Islet precursor cell (in vitro differentiated cells): ENCODE data around the gene CALN1.

Experiments
- DNase-seq: peaks from one replicate; pipeline ENCODE4 v3.0.0-alpha.2; 2018

The CALN1 gene

DNA sequence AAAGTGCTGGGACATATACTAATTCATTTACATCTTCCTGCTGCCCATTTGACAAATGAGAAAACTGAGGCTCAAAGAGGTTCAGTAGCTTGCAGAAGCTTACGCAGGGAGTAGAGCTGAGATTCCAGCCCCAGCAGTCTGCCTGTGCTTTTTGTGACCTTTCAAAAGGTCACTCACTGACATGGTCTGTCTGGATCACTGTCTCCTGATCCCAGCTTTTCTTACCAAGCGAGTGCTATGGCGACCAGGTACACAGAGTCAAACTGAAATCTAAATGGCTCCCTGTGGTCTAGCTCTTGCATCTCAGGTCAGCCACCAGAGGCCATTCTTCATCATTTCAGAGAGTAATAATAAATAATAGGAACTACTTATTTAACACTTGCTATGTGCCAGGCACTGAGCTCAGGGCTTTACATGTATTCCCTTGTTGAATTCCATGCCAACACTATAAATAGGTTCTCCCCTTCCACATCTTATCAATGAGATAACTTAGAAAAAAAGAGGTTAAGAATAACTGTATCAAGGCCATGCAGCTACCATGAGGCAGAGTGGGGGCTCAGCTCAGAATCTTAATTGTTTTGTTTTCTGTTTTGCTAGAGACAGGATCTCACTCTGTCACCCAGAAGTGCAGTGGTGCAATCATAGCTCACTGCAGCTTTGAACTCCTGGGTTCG, 381.0 kb downstream of the CALN1 start:
- no peak for DNase-seq

DNA sequence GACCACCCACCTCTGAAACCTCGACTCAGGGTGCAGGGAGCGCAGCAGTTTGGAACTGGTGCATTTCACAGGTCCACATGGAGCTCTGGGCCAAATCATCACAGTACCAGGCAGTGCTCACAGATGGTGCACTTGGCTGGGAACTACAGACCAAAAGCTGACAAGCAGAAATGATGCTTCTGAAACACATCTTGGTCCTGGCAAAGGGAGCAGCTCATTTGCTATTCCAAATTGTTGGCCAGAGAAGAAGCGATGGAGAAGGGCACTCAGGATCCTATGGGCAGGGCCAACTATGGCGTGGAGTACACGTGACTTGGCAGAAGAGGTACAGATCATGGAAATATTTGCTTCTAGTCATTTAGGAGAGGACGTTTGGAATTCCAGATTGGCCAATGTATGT, 383.9 kb downstream of the CALN1 start:
- DNase-seq: no peak

DNA sequence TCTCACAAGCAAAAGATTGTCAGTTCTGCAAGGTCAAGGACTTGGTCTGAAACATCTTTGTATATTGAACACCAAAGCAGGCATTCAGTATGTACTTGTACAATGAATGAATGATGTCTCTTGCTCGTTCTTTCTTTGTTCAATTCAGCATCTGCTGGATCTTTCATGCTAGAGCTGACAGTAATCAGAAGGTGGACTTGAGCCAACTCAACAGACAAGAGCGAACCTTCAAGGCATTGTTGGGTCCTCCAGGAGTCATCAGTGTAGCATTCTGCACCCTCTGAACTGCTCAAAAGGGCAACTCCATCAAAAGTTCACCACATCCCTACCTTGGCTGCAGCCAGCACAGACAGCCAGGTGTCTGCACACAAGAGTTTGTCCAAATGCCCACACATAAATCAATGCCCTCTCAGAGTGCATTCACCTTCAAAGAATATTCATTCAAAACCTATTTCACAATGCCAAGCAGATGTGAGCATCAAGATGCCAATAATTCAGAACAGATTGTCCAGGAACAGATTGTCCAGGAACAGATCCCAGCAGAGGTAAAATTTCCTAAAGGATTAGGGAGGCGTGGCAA, 386.7 kb downstream of the CALN1 start:
- no peak for DNase-seq

DNA sequence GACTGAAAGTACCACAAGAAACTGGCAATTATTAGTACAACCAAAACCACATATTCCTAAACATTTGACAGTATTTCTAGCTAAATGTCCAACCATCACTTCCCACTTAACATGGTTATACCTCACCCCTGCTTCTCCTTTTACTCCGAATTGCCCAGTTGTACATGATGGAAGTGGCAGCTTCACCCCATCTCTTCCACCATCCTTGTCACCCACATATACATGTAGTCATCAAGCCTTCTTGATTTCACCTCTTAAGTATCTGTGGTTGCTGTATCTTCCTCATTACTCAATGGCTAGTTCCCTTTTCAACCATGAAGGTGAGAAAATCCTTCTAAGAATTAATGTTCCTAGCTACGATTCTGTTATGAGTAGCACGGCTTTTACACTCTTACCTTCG, 388.2 kb downstream of the CALN1 start:
- DNase-seq: no peak

DNA sequence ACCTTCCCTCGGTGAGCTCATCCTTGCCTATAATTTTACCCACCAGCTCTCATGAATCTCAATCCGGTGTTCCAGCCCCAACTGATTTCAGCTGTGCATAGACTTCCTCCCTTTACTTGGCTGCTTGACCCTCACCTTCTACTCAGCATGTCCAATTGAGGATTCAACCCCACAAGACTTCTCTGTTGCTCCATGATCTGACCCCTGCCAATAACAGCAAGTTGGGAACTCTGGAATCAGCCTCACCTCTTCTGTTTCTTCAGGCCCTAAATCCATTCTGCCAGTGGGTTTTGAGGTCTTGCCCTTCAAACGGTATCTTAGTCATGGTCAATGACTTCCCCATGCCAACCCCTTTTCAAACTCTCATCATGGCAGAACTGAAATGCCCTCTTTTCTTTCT, 390.4 kb downstream of the CALN1 start:
- DNase-seq: no peak

DNA sequence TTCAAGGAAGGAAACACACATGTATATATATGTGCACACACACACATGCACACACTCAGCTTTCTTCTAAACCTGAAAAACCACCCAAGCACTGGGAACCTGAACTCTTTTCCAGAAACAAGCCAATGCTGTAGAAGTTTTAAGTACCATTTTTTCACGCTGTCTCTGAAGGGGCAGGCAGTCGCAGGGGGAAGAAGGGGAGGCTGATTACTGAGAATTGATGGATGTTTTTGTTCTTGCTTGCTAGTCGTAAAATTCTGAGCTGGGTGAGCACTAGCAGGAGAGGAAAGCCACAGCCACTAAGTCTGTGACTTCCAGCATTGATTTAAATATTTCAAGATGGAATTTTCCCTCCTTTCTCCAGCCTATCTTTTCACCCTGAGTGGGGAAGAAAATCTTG, 391.8 kb downstream of the CALN1 start:
- DNase-seq: no peak

DNA sequence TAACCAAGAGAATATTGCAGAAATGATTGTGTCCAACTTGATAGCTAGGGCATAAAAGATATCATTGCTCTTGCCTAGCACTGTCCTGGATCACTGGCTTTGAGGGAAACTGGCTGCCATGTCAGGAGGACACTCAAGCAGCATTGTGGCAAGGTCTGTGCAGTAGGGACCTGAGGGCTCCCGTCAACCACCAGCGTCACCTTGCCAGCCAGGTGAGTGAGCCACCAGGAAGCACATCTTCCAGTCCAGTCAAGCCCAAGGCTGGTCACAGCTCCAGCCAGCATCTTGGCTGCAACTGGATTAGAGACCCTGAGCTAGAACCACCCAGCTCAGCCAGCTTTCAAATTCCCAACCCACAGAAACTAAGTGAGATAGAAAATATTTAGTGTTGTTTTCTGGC, 392.7 kb downstream of the CALN1 start:
- DNase-seq: no peak

DNA sequence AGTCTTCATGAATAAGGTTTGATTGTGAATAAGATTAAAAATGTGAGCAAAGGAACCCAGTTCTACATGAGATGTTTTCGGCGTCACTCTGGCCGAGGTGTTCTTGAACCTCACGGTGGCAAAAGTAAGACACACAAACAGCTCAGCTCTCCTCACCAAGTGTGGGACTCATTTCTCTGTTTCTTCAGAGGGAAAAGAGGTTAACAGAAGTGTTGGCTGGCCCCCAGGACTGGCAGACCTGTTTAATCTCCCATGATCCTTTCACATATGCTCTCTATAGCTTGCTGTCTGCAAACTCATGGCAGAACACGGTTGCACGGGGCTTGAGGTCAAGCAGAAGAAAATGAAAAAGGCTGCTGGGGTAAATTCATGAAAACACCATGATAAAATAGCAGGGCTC, 394.4 kb downstream of the CALN1 start:
- DNase-seq: no peak

DNA sequence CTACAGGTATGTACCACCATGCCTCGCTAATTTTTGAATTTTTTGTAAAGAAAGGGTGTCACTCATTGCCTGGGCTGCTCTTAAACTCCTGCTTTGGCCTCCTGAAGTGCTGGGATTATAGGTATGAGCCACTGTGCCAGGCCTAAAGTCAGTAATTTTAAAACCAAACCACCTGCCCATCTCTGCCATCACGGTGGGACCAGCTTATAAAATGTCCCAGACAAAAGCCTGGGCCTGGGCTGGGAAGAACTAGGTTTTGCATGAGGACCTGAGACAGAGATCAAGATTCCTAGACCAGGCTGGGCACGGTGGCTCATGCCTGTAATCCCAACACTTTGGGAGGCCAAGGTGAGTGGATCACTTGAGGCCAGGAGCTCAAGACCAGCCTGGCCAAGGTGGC, 395.6 kb downstream of the CALN1 start:
- DNase-seq: no peak

DNA sequence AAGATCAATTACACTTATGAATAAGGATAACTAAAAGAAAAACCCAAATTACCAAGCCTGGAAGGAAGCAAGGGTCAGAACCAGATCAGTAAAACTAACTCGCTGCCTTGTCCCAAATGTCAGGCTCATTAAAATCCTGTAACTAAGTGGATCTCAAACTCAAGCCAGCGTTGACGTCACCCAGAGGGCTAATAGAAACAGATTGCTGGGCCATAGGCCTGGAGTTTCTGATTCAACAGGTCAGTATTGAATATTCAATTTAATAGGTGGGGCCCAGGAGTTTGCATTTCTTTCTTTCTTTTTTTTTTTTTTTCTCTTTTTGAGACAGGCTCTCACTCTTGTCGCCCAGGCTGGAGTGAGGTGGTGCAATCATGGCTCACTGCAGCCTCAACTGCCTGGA, 397.0 kb downstream of the CALN1 start:
- no peak for DNase-seq

DNA sequence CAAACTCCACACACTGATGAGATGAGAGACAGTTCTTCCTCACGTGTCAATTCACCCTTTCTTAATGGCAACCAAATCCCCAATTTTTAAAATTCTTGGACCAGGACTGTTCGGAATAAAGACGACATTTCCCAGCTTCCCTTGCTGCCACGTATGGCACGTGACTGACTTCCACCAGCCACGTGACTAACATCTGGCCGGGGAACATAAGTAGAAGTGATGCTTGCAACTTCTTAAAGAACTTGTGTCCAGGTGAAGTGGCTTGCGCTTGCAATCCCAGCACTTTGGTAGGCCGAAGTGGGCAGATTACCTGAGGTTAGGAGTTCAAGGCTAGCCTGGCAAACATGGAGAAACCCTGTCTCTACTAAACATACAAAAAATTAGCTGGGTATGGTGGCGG, 405.1 kb downstream of the CALN1 start:
- DNase-seq: no peak

DNA sequence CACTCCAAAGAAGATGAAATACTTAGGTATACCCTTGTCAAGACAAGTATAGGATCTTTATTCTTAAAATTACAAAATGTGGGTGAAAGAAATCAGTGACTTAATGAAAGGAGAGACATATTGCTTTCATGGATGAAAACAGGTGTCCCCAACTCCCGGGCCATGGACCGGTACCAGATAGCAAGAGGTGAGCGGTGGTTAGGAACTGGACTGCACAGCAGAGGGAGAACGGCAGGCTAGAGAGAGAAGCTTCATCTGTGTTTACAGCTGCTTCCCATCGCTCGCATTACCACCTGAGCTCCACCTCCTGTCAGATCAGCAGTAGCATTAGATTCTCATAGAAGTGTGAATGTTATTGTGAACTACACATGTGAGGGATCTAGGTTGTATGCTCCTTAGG, 408.9 kb downstream of the CALN1 start:
- no peak for DNase-seq

DNA sequence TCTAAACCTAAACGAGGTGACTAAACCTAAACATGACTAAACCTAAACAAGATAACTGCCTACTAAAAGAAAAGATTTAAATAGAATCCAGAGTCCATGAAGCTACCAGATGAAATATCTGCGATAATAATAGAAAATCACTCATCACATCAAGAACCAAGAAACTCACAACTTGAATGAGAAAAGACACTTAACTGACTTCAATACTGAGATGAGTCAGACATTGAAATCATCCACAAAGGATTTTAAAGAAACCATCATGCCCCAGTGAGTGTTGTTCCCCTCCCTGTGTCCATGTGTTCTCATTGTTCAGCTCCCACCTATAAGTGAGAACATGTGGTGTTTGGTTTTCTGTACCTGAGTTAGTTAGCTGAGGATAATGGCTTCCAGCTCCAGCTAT, 416.0 kb downstream of the CALN1 start:
- DNase-seq: no peak

DNA sequence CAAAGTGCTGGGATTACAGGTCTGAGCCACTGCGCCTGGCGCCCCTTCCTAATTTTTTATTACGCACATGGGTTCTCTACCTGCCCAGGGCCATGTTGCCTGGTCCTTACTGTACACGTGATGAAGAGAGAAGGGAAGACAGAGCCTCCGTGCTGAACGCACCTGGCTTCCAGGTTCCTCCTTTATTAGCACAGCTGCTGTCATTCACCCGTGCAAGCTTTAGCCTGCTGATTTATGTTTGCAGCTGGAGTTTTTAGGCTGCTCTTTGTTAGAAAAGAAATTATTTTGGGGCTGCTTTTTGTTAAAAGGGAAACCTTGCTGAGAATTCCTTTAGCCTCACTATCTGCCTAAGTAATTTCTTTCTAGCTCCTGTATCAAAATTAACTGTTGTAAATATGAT, 417.0 kb downstream of the CALN1 start:
- DNase-seq: no peak

DNA sequence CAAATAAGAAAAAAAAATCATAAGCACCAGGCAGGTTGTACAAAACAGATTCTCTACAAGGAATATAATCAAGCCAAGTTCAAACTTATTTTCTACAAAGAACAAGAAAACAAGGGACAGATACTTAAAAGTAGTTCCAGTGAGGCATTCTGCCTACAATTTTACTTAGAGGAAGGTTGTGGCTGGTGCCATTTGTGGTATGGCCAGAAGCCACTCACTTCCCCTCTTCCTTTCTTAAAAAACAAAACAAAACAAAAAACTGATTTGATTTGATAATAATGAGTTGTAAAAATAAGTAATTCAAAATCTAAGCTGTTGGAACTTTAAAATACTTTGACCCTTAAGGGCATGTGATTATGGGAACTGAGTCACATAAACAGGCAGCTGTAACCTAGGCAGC, 420.6 kb downstream of the CALN1 start:
- DNase-seq: no peak

DNA sequence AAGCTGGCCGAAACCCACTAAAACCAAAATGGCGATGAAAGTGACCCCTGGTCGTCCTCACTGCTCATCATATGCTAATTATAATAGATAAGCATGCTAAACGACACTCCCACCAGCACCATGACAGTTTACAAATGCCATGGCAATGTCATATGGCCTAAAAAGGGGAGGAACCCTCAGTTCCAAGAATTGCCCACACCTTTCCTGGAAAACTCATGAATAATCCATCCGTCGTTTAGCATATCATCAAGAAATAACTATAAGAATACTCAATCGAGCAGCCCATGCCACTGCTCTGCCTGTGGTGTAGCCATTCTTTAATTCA, 422.0 kb downstream of the CALN1 start:
- DNase-seq: no peak

DNA sequence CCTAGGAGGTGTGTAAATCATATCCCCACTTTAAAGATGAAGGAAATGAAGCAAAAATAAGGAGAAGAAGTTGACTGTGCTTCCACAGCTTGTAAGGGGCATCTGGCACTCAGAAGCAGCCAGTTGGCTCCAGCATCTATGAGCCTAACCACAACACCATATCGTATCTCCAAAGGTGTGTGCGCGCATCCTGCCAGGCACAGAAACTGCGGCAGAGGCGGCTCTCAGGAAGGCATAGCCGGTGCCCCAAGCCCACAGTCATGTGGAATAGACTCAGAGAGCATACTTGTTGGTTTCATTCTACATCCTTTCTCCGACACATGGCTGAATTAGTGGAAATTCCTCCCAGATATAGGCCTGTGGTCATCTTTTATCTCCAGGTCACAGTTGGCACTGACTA, 423.9 kb downstream of the CALN1 start:
- no peak for DNase-seq

DNA sequence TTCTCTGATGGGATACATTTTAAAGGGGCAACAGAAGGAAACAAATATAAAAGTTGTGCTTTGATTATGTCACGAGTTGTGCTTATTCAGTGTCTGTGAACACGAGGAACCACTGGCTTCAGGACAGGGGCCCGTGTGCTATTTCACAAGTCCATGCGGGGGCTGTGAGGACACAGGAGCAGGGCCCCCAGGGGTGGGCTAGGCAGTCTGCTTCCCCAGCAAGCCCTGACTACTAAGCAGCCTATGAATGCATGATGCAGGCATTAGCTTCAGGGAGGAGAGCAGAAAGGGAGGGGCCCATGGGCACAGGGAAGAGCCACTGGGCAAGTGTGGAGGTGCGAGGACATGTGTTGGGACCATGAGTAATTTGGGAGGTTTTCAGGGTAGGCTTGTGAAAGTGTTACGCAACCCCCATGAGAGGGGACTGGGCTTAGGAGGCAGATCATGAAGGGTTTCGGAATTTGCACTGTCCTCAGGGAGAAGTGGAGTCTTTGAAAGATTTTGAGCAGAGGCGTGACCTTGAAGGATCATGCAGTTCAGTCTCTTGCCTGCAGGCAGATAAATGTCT, 424.9 kb downstream of the CALN1 start:
- no peak for DNase-seq

DNA sequence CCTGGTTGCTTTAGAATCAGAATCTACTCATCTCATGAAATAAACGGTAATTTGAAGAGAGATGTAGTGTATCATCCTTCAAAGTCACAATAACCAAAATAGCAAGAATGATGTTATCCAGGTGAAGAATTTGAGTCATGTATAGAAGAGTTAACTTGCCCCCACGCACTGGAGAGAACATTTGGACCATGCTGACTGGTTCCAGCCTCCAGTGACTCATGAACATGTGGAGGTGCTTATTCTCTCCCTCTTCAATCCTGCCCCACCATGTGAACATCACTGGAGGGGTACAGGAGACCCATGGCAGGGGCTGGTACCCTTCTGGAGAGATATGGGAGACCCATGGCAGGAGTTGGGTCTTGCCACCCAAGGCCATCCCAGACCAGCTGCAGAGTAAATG, 427.8 kb downstream of the CALN1 start:
- no peak for DNase-seq

DNA sequence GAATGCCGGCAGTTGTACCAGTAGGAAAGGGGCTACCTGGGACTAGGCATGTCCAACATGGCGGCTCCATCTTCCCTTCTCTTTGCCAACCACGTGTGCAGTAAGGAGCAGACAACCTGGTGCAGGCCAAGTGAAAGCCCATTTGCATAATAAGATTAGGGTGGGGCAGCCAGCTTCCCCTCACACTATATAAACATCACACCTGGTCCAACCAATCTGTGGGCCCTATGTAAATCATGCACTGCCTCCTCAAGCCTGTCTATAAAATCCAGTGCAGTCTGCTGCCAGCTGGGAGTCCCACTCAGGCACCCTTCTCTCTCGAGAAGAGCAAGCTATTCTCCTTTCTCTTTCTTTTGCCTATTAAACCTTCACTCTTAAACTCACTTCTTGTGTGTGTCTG, 429.3 kb downstream of the CALN1 start:
- no peak for DNase-seq

DNA sequence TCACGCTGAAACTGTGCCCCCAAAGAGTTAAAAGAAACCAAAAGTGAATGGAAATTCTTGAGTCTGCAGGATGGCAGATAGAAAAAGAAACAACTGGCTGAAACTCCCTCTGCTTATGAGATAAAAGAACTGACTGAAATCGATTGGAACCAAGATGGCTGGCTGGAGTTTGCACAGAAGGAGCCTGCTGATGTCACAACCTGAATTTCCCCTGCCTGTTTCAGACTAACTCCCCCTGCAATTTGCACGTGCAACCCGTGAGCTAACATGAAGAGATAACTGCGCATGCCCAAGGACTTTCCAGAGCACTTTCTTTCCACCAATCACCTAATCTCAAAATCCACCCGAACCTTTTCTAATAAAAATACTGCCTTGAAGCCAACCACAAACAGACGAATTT, 435.5 kb downstream of the CALN1 start:
- no peak for DNase-seq

DNA sequence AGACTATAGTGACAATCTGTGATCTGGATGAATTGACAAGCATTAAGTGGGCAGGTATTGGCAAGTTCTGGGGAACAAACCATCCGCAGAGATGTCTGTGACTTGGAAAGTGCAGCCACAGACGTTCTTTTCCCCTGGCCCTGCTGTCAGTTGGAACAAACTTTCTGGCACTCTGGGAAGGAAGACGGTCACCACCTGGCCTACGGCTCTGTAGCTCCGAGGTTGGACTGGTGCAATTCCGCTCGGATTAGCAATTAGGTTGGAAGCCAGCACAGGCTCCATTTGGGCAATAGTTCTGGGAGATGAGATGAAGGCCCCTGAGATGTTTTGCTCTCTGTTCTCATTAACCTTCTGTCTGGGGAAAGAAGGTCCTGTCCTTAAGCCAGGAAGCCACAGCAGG, 437.5 kb downstream of the CALN1 start:
- DNase-seq: no peak

DNA sequence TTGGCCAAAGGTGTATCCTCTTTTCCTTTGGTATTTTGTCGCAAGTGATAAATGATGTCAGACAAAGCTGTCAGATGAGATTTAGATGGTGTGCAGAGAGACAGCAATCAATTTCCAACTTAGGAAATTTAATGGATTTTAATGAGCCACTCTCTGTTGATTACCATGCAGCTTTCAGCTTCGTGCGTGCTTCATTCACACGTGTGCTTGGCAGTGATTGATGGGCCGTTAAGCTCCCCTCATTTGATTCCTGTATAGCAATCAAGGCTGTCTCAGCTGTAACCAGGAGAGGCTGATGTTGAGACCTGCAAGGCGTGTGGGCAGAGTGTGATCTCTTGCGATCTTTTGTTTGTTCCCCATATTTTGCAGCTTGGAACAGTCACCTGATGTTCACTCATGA, 439.6 kb downstream of the CALN1 start:
- DNase-seq: no peak

DNA sequence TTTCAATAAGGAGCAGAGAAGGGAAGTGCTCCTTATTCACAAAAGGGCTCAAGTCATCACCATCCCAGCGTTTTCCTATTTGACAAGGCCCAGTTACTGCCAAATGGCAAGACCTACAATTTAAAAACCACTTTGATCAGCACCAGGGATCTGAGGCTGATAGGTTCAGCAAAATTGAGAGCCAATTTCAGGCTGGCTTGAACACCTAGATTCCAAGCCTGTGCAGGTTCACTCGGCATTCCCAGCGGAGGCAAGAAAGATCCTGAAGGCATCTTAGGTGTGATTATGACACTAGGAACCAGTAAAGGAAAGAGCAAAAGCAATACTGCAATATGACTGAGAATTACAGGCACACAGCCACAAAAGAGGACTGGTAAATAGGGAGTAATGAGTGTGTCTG, 441.4 kb downstream of the CALN1 start:
- DNase-seq: no peak

DNA sequence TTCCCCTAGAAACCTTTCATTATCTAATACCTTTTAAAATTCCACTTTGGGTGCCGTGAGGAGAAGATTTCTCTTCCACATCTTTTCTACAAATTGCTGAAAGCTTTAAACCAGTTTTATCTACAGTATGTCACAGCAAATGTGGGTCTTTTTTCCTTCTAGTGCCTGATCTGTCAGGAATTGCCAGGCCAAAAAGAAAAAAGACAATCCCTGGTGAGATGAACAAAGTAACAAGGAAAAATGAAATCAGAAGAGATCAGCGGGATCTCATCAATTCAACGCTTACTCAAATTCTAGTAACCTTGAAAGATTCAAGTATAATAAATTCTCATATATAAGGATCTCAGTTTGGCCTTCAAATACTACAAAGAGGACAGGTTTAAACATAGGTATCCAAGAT, 449.5 kb downstream of the CALN1 start:
- DNase-seq: no peak
